ENCODE measurements around the gene IDI1. TPM values are rescaled to one million over a fixed set of nuclear protein-coding genes. Genes with fewer than 3 reads are reported as not detected.

Gene IDI1
- 54.8 TPM for polyA plus RNA-seq

DNA sequence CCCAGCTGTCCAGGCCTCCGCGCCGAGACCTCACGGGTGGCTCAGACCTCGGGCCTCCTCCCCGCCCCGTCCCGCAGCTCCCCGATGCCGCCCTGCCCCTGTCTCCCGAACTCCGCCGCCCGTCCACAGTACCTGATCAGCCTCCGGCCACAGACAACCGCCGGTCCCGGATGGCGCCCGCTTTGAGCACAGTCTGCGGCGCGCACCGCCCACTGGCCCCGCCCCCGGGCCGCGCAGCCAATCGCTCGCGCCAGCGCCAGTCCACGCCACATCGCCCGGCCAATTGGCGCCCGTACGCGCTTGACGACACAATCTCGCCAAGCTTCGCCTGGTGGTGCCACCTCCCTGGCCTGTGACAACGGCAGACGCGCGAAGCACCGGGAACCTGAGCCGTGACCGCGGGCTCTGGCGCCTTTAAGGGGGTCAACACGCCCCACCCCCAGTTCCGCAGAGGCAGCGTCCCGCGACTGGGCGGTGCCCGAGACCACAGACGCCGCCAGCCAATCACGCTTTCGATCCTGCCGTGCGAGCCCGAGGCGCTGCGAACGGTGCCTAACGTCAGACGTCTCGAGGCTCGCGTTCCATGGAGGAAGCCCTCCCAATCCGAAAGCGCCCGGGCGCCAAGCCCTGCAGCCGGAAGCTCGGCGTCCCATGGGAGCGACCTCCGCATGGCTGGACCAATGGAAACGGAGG, at the start of gene IDI1:
Gene IDI1 (minus strand): TSS at position 388 of the 693 bp plus-strand sequence. CDS start 116 bp downstream, at position 272.
- H3K27me3 Mint-ChIP-seq = no peaks in the 10 kb centered on the region
- H3K9me3 Mint-ChIP-seq = no peaks in the 10 kb centered on the region
- no peaks in the 10 kb centered on the region for H3K36me3 Mint-ChIP-seq
- peak within 1 kb of the TSS; percentile 91 to 99 (median 97) for H3K4me3 Mint-ChIP-seq
- H3K27ac Mint-ChIP-seq = peak within 1 kb of the TSS; percentile 98 to 100 (median 99)
- peaks cover 47 to 51% (median 48%) of the 10 kb centered on the region in 3 donors for H3K4me1 Mint-ChIP-seq

DNA sequence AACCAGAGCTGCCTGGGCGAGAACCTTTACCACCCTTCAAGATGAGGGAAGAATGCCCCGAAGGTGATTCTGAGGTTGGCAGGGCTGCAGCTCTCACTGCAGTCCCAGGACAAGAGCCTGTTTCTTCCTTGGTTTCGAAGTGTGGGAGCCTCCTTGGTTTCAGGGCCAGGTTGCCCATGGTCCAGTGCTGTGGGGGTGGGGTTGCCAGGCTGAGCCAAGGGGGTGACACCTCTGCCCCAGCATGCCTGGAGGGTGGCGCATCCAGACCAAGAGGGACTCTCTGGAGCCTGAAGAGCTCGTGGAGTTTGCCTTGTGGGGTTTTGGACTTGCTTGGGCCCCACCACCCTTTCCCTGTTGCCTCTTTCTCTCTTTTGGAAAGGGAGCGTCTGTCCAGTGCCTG, 48.5 kb upstream of the IDI1 start:
- Mint-ChIP-seq H3K9me3 (no peaks in the 10 kb centered on the region), H3K4me3 (no peak overlapping the region), H3K36me3 (peaks cover 2% of the 10 kb centered on the region), H3K27ac (no peak overlapping the region), H3K4me1 (peaks cover 0 to 3% (median 0%) of the 10 kb centered on the region in 3 donors), H3K27me3 (no peaks in the 10 kb centered on the region)

- Mint-ChIP-seq H3K27me3 (no peaks in the 10 kb centered on the region), H3K27ac (no peak overlapping the region), H3K9me3 (no peaks in the 10 kb centered on the region), H3K4me1 (peaks cover 0 to 3% (median 0%) of the 10 kb centered on the region in 3 donors), H3K4me3 (no peak overlapping the region), H3K36me3 (peaks cover 2% of the 10 kb centered on the region)
These were observed 47.5 kb upstream of the IDI1 start for GRCh38 chr10:1096287-1096889.

DNA sequence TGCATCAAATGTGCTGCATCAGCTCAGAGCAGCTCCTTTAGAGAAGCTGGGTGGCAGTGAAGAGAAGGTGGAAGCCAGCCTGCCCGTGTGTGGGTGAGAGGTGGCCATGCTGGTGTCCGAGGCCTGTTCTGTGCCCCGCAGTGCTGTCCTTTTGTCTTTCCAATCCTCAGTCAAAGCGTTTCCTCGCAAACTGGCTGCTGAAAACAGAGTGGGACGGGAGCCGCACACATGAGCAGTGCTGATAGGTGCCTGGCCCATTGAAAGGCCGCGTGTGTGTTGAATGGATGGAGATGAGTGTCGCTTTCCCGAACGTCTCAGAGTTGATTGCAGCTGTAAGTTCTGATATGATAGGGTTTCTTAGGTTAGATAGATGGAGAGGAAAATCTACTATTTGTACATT, 46.6 kb upstream of the IDI1 start:
- Mint-ChIP-seq H3K27ac (no peak overlapping the region), H3K27me3 (no peaks in the 10 kb centered on the region), H3K9me3 (no peaks in the 10 kb centered on the region), H3K4me3 (no peak overlapping the region), H3K4me1 (peaks cover 0 to 3% (median 0%) of the 10 kb centered on the region in 3 donors), H3K36me3 (peaks cover 5% of the 10 kb centered on the region)

DNA sequence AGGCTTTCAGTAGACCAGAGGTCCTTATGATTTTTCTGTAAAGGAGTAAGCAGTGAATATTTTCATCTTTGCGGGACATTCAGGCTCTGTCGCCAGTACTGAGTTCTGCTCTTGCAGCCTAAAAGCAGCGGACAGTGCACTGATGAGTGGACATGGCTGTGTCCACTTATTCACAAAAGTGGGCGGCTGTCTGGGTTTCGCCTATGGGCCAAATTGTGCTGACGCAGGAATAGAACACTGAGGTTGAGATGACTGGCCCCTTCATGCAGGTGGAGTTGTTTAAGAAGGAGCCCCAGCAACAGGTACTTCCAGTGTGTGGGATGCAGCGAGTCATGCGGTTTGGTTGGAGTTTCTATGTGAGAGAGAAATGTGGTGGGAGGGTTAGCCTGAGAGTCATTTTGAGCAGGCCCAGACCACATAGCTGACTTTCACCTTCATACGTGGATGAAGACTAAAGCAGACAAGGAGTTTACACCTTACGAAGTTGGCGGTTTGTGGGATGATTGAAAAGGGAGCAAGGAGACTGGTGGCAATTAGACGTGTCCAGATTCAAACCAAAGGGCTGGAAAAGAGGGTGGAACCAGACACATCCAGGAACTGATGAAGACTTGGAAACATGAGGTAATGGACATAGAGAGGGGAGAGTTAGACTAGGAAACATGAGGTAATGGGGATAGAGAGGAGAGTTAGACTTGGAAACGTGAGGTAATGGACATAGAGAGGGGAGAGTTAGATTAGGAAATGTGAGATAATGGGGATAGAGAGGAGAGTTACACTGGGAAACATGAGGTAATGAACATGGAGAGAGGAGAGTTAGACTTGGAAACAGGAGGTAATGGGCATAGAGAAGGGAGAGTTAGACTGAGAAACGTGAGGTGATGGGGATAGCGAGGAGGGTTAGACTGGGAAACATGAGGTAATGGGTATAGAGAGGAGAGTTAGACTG, 45.5 kb upstream of the IDI1 start:
- H3K4me1 Mint-ChIP-seq = peaks cover 0 to 2% (median 0%) of the 10 kb centered on the region in 3 donors
- no peak overlapping the region for H3K4me3 Mint-ChIP-seq
- H3K27me3 Mint-ChIP-seq = no peaks in the 10 kb centered on the region
- H3K9me3 Mint-ChIP-seq = no peaks in the 10 kb centered on the region
- no peak overlapping the region for H3K27ac Mint-ChIP-seq
- H3K36me3 Mint-ChIP-seq = peaks cover 5% of the 10 kb centered on the region

DNA sequence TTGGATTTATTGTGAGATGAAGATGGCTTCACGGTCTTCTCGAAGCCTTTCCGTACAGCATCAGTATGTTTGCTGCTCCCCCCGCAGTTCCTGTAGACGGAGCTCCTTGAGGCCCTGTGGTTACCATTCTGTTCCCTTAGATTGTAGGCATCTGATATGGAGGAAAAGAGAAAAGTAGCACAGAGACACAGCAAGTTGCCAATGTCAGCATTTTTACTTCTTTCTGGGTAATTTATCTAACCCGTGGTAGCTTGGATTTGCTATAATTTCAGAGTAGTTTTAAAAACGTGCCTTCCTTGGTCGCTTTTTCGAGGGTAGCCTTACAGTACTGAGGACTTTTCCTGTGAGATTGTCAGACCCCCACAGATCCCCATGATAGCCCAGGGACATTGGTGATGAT, 44.8 kb upstream of the IDI1 start:
- Mint-ChIP-seq H3K4me1 (peaks cover 0 to 2% (median 0%) of the 10 kb centered on the region in 3 donors), H3K36me3 (peaks cover 5% of the 10 kb centered on the region), H3K27me3 (no peaks in the 10 kb centered on the region), H3K9me3 (no peaks in the 10 kb centered on the region), H3K27ac (no peak overlapping the region), H3K4me3 (no peak overlapping the region)

DNA sequence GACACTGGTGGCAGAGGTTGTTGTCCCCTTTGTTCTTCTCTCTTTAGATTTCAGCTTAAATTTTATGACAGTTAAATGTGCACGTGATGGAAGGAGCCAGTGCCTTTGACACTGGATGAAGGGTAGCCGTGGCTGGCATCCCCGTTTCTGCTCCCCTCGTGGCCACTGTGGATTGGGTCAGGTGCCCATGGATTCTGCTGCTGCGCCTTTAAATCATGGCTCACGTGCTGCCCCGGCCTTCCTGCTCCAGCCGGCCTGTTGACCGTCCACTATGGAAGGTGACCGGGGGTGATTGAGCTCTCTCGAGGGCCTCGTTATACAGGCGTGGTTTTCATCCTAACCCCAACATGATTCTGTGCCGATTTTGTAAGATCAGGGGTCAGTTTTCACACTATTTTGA, 41.8 kb upstream of the IDI1 start:
- H3K4me1 Mint-ChIP-seq = peaks cover 0 to 4% (median 2%) of the 10 kb centered on the region in 3 donors
- no peaks in the 10 kb centered on the region for H3K27me3 Mint-ChIP-seq
- peaks cover 10% of the 10 kb centered on the region for H3K36me3 Mint-ChIP-seq
- H3K4me3 Mint-ChIP-seq = no peak overlapping the region
- H3K27ac Mint-ChIP-seq = no peak overlapping the region
- no peaks in the 10 kb centered on the region for H3K9me3 Mint-ChIP-seq

DNA sequence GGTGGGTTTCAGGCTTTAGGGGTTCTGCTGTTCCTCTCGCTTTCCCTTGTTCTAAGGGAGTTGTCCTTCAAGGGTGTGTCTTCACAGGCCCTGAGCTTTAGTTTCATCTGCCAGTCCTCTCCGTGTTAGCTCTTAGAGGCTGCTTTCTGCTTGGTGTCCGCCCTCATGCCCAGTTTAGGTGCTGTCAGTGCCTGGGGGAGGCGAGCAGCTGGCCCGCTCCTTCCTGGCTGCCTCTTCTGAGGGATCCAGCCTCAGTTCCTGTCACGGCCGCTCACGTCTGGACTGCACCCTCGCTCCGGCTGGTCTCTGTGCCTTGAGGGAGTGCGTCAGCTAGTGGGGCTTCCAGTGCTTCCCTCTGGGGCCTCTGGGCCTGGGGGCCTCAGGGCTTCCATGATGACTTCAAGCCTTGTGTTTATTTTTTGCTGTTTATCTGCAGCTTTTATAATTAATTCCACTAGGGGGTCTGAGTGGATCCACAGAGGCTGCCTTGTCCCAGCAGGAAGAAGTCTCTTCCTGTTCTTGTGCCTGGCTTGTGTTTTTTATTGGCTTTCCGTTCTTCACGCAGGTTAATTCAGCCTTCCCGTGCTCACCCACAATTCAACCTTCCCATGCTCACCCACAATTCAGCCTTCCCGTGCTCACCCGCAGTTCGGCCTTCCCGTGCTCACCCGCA, 40.2 kb upstream of the IDI1 start:
- no peaks in the 10 kb centered on the region for H3K27me3 Mint-ChIP-seq
- H3K9me3 Mint-ChIP-seq = no peaks in the 10 kb centered on the region
- H3K27ac Mint-ChIP-seq = no peak overlapping the region
- peaks cover 0 to 4% (median 2%) of the 10 kb centered on the region in 3 donors for H3K4me1 Mint-ChIP-seq
- no peak overlapping the region for H3K4me3 Mint-ChIP-seq
- peaks cover 10% of the 10 kb centered on the region for H3K36me3 Mint-ChIP-seq

- Mint-ChIP-seq H3K4me3 (no peak overlapping the region), H3K27ac (no peak overlapping the region), H3K9me3 (no peaks in the 10 kb centered on the region), H3K4me1 (peaks cover 0 to 4% (median 2%) of the 10 kb centered on the region in 3 donors), H3K27me3 (no peaks in the 10 kb centered on the region), H3K36me3 (peaks cover 13% of the 10 kb centered on the region)
These were observed 37.9 kb upstream of the IDI1 start for GRCh38 chr10:1086787-1087186.

DNA sequence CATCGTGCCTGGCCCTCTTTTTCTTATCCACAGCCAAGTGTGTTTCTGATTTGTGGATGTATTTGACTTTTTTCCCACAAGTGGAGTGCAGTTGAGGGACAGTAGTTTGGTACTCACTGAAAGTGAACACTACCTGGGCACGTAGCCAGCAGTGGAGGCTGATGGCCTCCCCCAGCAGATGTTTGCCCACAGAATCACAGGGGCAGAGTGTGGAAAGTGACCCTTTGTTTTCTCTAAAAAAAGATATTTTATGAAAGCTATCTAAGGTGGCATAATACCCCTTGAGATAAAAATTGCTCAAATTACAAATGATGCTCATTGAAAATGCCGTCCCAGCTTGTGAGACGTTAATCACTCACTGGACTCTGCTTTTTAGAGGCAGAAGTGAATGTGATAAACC, 36.3 kb upstream of the IDI1 start:
- no peak overlapping the region for H3K27ac Mint-ChIP-seq
- H3K4me1 Mint-ChIP-seq = peaks cover 0 to 4% (median 2%) of the 10 kb centered on the region in 3 donors
- peaks cover 9% of the 10 kb centered on the region for H3K36me3 Mint-ChIP-seq
- no peaks in the 10 kb centered on the region for H3K27me3 Mint-ChIP-seq
- no peak overlapping the region for H3K4me3 Mint-ChIP-seq
- no peaks in the 10 kb centered on the region for H3K9me3 Mint-ChIP-seq

GRCh38 chr10:1084011-1084950, 35.4 kb upstream of the IDI1 start:
- H3K4me1 Mint-ChIP-seq = peaks cover 0 to 2% (median 2%) of the 10 kb centered on the region in 3 donors
- no peak overlapping the region for H3K27ac Mint-ChIP-seq
- peaks cover 12% of the 10 kb centered on the region for H3K36me3 Mint-ChIP-seq
- no peaks in the 10 kb centered on the region for H3K9me3 Mint-ChIP-seq
- no peaks in the 10 kb centered on the region for H3K27me3 Mint-ChIP-seq
- H3K4me3 Mint-ChIP-seq = no peak overlapping the region

GRCh38 chr10:1083581-1083980, 34.7 kb upstream of the IDI1 start:
- Mint-ChIP-seq H3K9me3 (no peaks in the 10 kb centered on the region), H3K36me3 (peaks cover 15% of the 10 kb centered on the region), H3K27ac (peak overlapping the region in 1 of 3 donors; percentile 89), H3K27me3 (no peaks in the 10 kb centered on the region), H3K4me3 (peak overlapping the region in 1 of 4 donors; percentile 39), H3K4me1 (peaks cover 0 to 2% (median 2%) of the 10 kb centered on the region in 3 donors)

GRCh38 chr10:1078668-1079067, 29.7 kb upstream of the IDI1 start:
- Mint-ChIP-seq H3K9me3 (no peaks in the 10 kb centered on the region), H3K4me1 (peaks cover 0 to 4% (median 2%) of the 10 kb centered on the region in 3 donors), H3K27me3 (no peaks in the 10 kb centered on the region), H3K36me3 (peaks cover 10% of the 10 kb centered on the region), H3K27ac (no peak overlapping the region), H3K4me3 (no peak overlapping the region)

All from IgD-negative memory B cell (primary cell).